ENCODE results near the gene SDF2L1.

SDF2L1 gene

GRCh38 chr22:21652010-21652546, 10.0 kb downstream of the SDF2L1 start:
- peak; percentile 98 for ATAC-seq
- TF ChIP-seq, protein P1, sequence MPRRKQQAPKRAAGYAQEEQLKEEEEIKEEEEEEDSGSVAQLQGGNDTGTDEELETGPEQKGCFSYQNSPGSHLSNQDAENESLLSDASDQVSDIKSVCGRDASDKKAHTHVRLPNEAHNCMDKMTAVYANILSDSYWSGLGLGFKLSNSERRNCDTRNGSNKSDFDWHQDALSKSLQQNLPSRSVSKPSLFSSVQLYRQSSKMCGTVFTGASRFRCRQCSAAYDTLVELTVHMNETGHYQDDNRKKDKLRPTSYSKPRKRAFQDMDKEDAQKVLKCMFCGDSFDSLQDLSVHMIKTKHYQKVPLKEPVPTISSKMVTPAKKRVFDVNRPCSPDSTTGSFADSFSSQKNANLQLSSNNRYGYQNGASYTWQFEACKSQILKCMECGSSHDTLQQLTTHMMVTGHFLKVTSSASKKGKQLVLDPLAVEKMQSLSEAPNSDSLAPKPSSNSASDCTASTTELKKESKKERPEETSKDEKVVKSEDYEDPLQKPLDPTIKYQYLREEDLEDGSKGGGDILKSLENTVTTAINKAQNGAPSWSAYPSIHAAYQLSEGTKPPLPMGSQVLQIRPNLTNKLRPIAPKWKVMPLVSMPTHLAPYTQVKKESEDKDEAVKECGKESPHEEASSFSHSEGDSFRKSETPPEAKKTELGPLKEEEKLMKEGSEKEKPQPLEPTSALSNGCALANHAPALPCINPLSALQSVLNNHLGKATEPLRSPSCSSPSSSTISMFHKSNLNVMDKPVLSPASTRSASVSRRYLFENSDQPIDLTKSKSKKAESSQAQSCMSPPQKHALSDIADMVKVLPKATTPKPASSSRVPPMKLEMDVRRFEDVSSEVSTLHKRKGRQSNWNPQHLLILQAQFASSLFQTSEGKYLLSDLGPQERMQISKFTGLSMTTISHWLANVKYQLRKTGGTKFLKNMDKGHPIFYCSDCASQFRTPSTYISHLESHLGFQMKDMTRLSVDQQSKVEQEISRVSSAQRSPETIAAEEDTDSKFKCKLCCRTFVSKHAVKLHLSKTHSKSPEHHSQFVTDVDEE (CRISPR knock-in tag; IDR thresholded peaks at IDR 0.05), result no peak
- TF ChIP-seq ZFP3 (CRISPR knock-in tag; IDR thresholded peaks at IDR 0.05) (no peak), POU6F1 (CRISPR knock-in tag; IDR thresholded peaks at IDR 0.05; ENCODE audit: borderline replicate concordance, low read depth) (no peak), ZC3H10 (CRISPR knock-in tag; IDR thresholded peaks at IDR 0.05) (no peak), OSR1 (CRISPR knock-in tag; IDR thresholded peaks at IDR 0.05) (no peak), ISL1 (CRISPR knock-in tag; IDR thresholded peaks at IDR 0.05) (no peak), SNAI2 (CRISPR knock-in tag; IDR thresholded peaks at IDR 0.05) (no peak), ZNF565 (CRISPR knock-in tag; conservative IDR thresholded peaks at IDR 0.05; ENCODE audit: low read depth) (no peak), CSDC2 (CRISPR knock-in tag; IDR thresholded peaks at IDR 0.05) (no peak), ZNF70 (CRISPR knock-in tag; IDR thresholded peaks at IDR 0.05) (no peak), BACH2 (CRISPR knock-in tag; IDR thresholded peaks at IDR 0.05; ENCODE audit: borderline replicate concordance) (no peak), CREB5 (CRISPR knock-in tag; IDR thresholded peaks at IDR 0.05; ENCODE audit: low read depth) (no peak), ZFP30 (CRISPR knock-in tag; IDR thresholded peaks at IDR 0.05) (no peak)

DNA sequence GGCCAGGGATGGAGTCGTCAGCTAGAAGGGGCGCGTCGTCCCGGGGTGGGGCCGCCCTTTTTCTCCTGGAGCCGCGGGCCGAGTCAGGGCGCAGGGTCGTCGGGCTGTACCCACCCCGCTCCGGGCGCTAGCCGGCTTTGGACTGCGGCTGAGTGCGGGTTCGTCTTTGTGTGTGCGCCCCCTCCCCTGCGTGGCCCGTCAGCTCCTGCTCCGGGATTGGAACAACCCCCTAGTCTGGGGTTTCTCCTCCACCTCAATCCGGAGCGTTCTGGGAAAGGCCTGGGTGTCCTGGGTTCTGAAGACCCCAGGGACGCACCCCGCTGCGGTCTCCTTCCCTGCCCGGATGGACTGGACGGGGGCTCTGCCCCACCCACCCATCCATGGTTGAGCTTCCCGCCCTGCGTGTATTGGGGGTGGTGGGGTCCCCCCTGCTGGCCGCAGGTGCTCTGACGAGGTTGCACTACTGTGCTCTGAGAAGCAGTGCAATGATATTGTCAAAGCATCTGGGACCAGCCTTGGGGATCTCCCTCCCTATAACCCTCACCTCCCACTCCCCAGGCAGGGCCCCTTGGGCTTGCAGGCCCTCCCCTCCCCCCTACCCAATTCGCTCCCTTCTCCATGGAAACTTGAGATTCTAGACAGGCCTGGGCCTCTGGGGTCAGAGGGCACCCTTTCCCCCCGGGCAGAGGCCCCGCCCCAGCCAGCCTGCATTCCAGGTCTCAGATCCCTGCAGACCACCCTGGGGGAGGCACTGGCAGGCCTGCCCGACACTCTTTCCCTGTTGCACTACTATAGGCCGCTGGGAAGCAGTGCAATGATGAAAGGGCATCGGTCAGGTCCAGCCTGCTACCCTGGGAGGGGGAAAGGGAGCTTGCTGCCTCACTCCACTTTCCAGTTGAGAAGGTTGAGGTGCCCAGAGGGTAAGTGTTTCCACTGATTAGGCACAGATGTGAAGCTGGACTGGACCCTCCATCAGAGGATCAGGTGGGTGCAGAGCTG, 10.7 kb downstream of the SDF2L1 start:
- TF ChIP-seq ARNTL (CRISPR knock-in tag; IDR thresholded peaks at IDR 0.05; ENCODE audit: borderline replicate concordance, low read depth), result no peak
- TF ChIP-seq TCF4 (CRISPR knock-in tag; IDR thresholded peaks at IDR 0.05; ENCODE audit: borderline replicate concordance), result no peak
- TF ChIP-seq ZNF8 (CRISPR knock-in tag; IDR thresholded peaks at IDR 0.05), result no peak
- TF ChIP-seq POU6F1 (CRISPR knock-in tag; IDR thresholded peaks at IDR 0.05; ENCODE audit: borderline replicate concordance, low read depth), result no peak
- TF ChIP-seq OSR1 (CRISPR knock-in tag; IDR thresholded peaks at IDR 0.05), result no peak
- no peak for TF ChIP-seq PPARA (CRISPR knock-in tag; IDR thresholded peaks at IDR 0.05; ENCODE audit: borderline replicate concordance)
- no peak for TF ChIP-seq ISL1 (CRISPR knock-in tag; IDR thresholded peaks at IDR 0.05)
- TF ChIP-seq ZNF565 (CRISPR knock-in tag; conservative IDR thresholded peaks at IDR 0.05; ENCODE audit: low read depth), result no peak
- TF ChIP-seq, protein P2, sequence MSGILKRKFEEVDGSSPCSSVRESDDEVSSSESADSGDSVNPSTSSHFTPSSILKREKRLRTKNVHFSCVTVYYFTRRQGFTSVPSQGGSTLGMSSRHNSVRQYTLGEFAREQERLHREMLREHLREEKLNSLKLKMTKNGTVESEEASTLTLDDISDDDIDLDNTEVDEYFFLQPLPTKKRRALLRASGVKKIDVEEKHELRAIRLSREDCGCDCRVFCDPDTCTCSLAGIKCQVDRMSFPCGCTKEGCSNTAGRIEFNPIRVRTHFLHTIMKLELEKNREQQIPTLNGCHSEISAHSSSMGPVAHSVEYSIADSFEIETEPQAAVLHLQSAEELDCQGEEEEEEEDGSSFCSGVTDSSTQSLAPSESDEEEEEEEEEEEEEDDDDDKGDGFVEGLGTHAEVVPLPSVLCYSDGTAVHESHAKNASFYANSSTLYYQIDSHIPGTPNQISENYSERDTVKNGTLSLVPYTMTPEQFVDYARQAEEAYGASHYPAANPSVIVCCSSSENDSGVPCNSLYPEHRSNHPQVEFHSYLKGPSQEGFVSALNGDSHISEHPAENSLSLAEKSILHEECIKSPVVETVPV (CRISPR knock-in tag; IDR thresholded peaks at IDR 0.05), result no peak
- TF ChIP-seq ZFP30 (CRISPR knock-in tag; IDR thresholded peaks at IDR 0.05), result no peak
- ATAC-seq, result no peak

GRCh38 chr22:21657020-21657359, 14.9 kb downstream of the SDF2L1 start:
- 0 out of 3 replicates have a peak, but pooled peaks have one; percentile 1 for ATAC-seq
- TF ChIP-seq SNAI2 (CRISPR knock-in tag; IDR thresholded peaks at IDR 0.05) (no peak), CREB5 (CRISPR knock-in tag; IDR thresholded peaks at IDR 0.05; ENCODE audit: low read depth) (no peak), TCF4 (CRISPR knock-in tag; IDR thresholded peaks at IDR 0.05; ENCODE audit: borderline replicate concordance) (no peak), ESRRG (CRISPR knock-in tag; IDR thresholded peaks at IDR 0.05) (no peak), BACH2 (CRISPR knock-in tag; IDR thresholded peaks at IDR 0.05; ENCODE audit: borderline replicate concordance) (no peak), ZNF8 (CRISPR knock-in tag; IDR thresholded peaks at IDR 0.05) (no peak), ZFP3 (CRISPR knock-in tag; IDR thresholded peaks at IDR 0.05) (no peak)
- TF ChIP-seq, protein P1 (CRISPR knock-in tag; IDR thresholded peaks at IDR 0.05), result no peak
- TF ChIP-seq, protein P2 (CRISPR knock-in tag; IDR thresholded peaks at IDR 0.05), result no peak
